ENCODE measurements around the gene C2orf81.

GRCh38 chr2:74414441-74414840 lies 7.0 kb downstream of the C2orf81 start:
- no peak for TF ChIP-seq CTCF (IDR thresholded peaks at IDR 0.05; ENCODE audit: low read length)
- TF ChIP-seq EZH2 (IDR thresholded peaks at IDR 0.05; ENCODE audit: borderline replicate concordance, low read length): no peak
